HG03354 (cell line): ENCODE measurements around the gene PPIE.

ENCODE experiments used
- ATAC-seq: cut with Tn5 transposase; IDR thresholded peaks from one replicate; pipeline ENCODE4 v1.9.1; 2021; ENCODE audit warnings: mild to moderate bottlenecking; ENCODE audit not compliant: unreplicated experiment, poor library complexity, severe bottlenecking

The PPIE gene

GRCh38 chr1:39798859-39799769 is 60.4 kb downstream of the PPIE start:
- ATAC-seq, result peak; percentile 97

- ATAC-seq, result peak; percentile 62
Observed at GRCh38 chr1:39799770-39800470, 61.2 kb downstream of the PPIE start.

DNA sequence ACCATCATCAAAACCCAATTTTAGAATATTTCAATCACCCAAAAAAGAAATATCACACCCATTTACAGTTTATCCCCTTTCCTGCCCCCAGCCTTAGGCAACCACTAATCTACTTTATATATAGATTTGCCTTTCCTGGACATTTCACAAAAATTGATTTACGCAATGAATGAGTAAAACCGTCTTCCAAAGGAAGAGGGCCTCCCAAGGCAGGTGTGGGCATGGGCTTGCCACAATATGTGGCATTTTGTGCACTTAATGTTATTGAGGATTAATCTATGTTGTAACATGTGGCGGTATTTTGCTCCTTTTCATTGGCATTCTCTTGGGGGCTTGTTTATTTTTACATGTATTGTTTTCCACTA is 61.8 kb downstream of the PPIE start:
- no peak for ATAC-seq

DNA sequence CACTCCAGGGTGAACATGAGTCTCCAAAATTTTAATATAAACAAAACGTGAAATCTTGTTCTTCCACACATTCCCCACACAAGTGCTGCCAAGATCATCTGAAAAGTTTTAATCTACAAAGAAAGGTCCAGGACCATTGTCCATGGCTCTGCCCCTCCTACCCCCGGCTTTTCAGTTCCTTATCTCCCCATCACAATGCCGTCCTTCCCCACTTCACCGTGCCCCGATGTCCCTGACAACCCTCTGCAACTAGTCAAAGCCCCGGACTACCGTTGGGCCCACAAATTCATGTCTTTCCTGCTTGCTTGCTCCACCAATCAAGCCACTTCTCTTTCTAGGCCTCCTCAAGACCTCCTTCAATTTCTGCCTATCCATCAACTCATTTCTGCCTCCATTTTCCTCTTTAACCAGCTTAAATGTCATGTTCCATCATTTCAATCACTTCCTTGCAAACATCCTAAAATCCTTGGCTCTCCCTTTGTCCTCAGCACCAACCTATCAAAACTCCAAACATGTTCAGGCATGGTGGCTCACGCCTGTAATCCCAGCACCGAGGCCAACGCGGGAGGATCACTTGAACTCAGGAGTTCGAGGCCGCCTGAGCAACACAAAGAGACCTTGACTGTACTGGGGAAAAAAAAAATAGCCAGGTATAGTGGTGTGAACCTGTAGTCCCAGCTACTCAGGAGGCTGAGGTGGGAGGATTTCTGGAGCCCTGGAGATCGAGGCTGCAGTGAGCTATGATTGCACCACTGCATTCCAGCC is 64.0 kb downstream of the PPIE start:
- ATAC-seq, result no peak

- ATAC-seq, result no peak
Observed at GRCh38 chr1:39805385-39805784, 66.7 kb downstream of the PPIE start.

GRCh38 chr1:39808784-39809517 is 70.3 kb downstream of the PPIE start:
- no peak for ATAC-seq

DNA sequence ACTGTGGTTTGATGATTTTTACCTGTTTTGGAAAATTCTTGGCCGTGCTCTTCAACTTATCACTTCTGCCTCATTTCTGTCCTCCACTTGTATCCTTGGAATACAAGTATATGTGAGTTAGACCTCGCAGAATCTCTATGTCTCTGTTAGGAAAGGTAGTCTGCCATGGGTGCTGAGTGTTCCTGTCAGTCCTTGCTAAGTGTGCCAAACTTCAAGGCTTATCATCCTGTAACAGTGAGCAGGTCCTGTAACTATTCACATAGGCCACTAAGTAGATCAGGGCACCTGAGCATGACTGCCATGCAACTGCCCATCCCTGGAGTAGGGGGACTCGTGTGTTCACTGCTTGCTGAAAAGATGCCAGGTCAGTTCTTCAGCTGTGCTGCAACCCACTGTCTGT is 74.2 kb downstream of the PPIE start:
- no peak for ATAC-seq
